ENCODE measurements around the gene SEPTIN1.

DNA sequence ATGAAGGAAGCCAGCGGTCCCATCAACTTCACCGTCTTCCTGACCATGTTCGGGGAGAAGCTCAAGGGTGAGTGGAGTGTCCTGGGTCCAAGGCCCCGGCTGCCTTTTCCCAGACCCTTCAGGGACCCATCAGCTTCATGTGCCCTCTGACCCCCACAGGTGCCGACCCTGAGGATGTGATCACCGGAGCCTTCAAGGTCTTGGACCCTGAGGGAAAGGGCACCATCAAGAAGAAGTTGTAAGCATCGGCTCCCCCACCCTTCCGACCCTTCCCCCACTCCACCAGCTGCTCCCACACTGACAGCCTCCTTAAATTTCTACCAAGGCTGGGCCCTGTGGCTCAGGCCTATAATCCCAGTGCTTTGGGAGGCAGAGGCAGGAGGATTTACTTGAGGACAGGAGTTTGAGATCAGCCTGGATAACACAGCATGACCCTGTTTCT, 5.9 kb downstream of the SEPTIN1 start:
- TF ChIP-seq CTCF (IDR thresholded peaks at IDR 0.05; ENCODE audit: poor library complexity) = no peak
- TF ChIP-seq EZH2phosphoT487 (IDR thresholded peaks at IDR 0.05; ENCODE audit: low read depth, severe bottlenecking, unreplicated experiment) = no peak
- no peak for TF ChIP-seq EZH2 (IDR thresholded peaks at IDR 0.05; ENCODE audit: borderline replicate concordance)
